CD4-positive, alpha-beta T cell treated with Interleukin-6 at 100 ng/mL for 8 hours (primary cell): ENCODE results near the gene DNER.
"Not testable (repeated sequence)": the region's sequence is repeated elsewhere in the genome, so short reads cannot be mapped to it uniquely, and the experiment has no call there.

Source experiments
- DNase-seq: peaks from one replicate; pipeline ENCODE4 v3.0.0-alpha.2; 2020; ENCODE audit warnings: mixed read lengths, low spot score

Gene DNER

DNA sequence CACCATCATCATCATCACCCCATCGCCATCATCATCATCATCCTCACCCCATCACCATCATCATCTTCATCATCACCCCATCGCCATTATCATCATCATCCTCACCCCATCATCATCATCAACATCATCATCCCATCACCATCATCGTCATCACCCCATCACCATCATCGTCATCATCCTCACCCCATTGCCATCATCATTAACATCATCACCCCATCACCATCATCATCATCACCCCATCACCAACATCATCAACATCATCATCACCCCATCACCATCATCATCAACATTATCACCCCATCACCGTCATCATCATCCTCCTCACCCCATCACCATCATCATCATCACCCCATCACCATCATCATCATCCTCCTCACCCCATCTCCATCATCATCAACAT is 151.0 kb downstream of the DNER start:
- no peak for DNase-seq

DNA sequence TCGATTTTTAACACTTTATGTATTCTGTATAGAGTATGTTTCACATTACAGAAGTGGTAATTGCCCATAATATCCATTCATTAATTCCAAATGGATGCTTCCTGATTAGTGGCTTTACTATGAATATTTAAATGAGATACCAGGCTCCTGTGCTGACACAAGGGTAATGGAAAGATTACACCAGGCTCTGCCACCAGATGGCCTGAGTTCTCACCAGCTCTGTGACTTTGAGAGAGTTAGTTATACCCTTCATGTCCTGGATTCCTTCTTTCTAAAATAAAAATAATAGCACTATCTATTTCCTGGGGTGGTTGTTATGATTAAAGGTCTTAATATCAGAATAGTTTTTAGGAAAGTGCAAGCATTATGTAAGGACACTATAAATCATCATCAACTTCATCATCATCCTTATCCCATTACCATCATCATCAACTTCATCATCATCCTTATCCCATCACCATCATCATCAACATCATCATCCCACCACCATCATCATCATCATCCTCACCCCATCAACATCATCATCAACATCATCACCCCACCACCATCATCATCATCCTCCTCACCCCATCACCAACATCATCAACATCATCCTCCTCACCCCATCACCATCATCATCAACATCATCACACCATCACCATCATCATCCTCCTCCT is 151.8 kb downstream of the DNER start:
- DNase-seq: no peak

DNA sequence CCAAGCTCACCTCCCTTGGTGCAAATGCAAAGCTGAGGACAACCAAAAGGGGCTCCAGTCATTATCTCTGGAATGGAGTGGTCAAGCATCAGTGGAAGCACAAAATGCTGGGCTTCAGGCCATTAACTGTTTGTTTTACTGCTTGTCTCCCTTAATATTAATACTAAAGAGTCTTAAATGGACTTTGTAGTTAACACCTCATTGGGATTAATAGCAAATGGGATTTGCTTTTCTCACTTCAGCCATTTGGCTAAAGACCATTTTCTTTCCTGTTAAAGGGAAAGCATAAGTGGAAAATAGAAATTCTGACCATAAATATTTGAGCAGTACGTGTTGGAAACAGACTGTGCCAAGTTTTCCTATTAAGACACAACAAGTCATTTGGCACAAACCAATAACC is 154.4 kb downstream of the DNER start:
- no peak for DNase-seq

DNA sequence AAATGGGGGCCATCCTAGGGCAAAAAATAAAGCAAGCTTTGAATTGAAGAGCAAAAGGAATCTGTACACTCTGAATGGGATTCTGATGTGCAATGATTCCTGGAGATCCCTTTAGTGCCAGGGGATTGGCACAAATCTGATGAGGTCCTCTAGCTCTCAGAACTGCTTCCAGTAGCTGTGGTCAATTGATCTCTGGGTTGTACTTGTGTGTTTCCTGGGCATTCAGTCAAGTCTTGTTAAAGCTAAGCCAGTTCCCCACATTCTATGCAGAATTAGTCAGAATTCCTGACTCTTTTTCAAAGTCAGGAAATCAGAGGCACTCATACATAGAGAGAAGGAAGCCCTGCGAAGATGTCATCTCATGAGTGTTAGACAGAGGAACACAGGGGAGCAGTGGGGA is 161.3 kb downstream of the DNER start:
- no peak for DNase-seq

DNA sequence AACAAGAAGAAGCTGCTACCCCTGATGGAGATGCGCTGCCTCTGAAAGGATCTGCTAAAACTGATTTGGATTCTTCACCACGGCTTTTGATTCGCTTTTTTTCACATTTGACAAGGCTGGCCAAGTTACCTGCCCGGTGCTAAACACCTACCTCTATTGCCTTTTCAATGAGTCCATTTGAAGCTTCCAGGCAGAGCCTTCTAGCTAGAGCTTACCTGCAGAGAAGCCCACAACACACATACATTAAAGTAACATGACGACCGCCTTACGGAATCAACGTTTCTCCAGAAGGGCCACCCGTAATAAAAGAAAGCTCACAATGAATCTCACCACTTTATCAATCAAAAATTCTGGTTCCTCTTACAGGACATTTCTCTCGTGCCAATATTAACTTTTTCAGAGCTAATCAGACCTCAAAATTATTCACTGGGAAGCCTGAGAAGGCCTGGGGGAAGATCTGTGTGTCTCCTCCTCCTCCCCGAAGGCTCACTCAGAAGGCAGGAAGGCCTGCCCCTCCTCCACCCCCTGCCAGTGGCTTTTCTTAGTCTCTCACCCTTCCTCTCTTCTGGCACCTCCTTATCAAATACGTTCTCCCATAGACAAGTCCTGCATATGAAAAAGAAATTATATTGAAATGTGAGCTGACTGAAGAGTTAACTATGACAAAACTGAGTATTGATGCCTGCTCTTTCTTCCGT is 171.0 kb downstream of the DNER start:
- DNase-seq: no peak

DNA sequence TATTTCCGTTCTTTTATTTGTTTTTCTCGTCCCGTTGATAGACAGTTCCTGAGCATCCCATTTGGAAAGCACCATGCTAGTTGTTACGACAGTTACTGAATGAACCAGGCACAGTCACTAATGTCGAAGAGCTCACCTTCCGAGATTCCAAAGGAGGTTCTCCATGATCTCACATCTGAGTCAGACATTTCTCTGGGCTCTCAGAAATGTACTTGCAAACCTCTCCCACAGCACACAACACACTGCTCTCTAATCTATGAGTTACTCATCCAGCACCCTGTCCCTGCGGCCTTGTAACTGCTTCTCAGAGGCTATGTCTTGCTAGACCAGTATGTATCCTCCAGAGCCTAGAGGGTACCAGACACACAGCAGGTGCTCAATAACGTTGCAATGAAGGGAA is 174.7 kb downstream of the DNER start:
- no peak for DNase-seq

DNA sequence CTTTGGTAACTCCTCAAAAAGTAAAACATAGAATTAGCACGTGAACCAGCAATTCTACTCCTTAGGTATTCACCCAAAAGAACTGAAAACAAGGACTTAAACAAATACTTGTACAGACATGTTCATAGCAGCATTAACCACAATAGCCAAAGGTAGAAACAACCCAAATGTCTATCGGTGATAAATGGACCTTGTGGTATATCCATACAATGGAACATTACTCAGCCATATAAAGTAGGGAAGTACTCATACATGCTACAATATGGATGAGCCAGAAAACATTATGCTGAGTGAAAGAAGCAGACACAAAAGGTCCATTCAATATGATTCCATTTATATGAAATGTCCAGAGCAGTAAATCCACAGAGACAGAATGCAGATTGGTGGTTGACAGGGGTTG is 182.8 kb downstream of the DNER start:
- DNase-seq: no peak

DNA sequence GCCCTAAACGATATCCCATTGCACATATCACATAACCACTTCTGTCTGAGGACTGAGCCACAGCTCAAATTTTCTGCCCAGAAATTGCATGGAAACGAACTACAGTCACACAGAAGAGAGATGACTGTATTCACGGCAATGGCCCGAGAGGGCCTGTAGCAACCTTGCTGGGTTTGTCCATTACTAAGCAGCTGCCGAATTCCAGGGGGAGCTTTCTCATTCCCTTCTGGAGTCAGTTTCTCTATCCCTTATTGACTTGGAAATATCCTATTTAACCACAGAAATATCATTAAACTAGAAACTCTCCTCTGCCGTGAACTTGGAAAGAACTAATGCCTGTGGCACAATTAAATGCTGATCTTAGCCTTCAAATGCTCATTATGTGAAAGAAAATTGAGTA is 183.9 kb downstream of the DNER start:
- DNase-seq: no peak

DNA sequence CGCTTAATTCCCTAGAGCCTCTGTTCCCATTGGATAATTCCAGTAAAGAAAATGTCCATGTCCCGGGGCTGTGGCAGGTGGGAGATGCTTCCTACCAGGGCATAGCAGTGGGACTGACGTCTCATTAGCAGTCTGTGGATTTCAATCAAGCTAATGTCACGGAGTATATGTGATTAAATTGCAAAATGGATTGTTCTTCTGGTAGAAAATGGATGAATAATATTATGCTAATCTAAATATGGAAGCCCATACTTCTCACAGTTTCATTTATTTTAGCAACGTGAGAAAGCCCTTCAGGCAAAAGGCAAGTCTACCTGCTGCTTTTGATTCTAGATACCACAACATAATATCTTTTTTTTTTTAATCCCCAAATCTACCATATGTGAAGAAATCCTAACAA is 185.5 kb downstream of the DNER start:
- no peak for DNase-seq

DNA sequence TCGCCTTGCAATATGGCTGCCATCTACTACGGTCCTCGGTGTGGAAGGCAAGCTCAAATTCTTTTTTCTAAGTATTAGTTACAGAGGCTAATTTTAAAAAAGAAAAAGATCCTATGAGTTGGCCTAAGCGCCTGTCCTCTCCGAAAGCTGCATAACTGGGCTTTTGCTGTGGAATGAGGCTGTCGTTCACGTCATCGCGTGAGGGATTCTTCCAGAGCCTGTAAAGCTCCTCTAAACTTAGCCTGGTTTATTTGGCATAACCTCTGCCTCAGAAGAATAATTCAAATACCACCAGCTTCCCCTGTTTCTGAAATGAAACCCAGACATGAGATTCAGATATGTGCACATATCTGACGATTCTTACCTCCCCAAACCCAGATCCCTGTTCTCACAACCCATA is 187.4 kb downstream of the DNER start:
- DNase-seq: no peak

DNA sequence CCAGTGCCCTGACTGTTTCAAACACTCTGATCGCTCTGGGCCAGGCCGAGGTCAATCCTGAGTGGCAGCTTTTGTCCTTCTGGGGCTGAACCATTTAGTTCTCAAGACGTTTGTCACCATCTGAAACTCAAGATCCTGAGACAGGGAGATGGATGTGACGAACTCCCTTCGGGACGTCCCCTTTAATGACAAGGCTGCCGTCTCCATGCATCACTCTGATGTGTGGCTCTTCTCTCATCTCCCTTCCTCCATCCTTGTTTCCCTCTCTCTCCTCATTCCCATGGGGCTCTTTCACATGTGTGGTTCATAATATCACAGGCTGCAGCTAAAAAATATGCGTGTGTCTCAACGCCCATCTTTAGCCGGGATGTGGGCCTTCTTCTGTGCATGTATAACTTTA is 189.6 kb downstream of the DNER start:
- no peak for DNase-seq

DNA sequence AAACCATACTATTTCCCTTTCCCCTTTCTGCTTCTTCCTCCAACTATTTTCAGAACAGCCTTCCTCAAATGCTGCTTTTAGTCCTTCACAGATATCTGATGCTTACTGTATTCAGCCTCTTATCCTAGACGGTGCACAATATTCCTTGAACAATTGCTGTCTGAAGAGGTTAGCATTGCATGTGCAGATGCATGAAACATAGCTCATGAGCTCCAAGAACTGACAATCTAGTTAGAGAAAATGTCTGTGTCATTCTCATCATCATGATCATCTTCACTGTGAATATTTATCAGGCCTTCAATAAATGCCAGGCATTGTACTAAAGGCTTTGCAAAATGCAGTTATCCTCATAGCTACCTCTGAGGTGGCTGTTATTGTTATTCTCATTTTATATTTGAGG is 190.7 kb downstream of the DNER start:
- DNase-seq: no peak

DNA sequence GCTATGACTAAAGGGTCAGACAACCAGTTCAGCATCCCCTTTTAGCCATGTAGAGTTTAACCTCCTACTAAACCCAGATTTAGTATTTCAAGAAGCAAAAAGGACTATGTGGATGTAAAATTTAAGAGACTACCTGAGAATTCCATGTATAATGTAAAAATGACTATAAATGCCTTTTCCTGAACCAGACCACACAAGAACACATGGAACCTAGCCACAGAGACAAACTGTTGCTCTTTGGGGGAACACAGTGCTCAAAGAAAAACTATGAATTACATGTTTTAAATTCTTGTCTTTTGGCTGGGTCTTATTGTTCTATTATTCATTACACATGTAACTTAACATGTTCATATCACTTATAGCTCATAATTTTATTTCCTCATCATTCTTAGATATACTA is 192.8 kb downstream of the DNER start:
- DNase-seq: no peak

DNA sequence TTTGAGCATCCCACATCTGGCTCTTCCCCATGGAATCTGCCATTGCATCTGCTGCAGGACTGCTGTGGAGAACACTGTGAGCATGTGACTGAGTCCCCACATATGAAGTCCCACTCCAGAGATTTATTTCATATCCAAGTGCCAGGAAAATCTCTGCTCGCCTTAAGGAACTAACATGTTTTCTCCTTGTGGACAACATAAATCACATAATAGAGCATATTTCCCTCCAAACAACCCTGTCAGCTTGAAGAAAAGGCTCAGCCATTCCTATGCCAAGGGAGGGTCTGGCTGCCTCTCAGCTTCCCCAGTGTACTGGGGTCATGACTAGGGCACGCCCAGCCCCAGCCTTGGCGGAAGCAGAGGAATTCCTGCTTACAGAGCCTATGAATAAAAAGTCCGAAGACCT is 193.7 kb downstream of the DNER start:
- no peak for DNase-seq

DNA sequence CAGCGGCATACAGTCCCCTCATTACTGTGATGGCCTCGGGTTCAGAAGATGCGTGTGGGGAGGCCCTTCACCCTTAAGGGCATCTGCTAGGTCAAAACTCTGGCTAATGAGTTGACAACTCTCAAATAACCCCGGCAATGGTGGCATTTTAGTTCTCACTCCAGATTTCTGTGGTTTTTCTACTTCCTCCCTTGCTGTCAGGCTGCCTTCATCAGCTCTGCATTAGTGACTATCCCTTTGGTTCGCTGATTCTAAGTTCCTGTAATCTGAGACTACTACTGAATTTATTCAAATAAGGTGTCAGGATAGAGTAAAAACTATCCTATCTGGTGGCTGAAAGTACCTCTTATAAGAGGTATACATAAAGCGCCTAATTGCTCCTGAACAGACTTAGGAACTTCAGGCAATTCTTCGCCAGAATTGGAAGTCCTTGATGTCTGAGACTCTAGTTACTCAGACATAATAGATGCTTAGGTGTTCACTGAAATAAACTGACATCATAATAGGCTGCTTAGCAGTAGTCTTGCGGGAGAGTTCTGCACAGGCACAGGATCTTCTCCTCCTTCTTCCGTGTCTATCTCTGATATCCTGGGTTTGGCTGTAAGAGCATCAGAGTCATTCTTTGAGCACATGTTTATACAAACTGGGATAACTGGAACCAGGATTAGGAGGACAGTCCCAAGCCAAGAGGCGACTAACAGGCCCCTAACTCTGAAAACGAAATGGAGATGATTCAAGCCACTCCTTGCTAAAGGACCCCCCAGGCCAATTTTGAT is 194.5 kb downstream of the DNER start:
- DNase-seq: no peak

DNA sequence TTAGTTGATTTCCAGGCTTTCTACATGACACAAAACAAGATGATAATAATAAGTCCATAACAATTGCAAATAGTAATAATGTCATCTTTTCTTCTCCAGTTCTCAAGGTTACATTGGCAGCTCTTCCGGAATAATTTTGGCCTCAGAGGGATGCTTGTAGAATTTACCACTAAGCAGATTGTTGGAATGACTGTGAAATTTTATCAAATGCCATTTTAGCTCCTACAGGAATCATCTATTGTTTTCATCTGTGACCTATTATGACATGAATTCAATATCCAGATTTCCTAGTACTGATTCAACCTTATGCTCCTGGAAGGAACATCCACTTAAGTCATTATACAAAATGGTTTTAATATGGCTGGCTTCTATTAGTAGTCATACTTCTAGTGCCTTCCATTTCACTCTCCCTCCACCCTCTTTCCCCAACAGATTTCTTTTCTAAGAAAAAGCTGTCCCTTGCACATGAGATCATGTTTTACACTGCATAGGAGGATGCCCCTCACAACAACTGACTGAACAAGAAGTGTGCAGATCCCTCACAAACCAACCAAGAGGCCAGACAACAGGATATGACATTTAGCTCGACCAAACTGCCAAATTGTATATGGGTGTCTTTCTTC is 200.0 kb downstream of the DNER start:
- DNase-seq: no peak

DNA sequence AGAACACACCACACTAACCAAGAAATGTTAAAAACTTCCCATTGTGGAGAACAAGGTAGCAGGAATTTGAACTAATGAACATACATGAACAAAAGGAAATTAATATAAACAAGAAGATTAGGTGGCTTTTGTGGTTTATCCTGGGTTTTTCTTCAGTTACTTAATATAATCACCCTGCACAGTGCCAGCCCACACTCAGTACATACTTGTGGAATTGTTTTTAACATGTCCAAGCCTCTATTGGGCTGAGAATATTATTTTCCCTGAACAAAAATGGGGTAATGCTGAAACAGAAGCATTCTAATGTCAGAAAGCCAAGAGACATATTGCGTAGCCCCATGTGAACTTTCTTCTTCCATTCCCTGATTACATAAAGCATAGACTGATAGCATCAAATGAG is 202.8 kb downstream of the DNER start:
- no peak for DNase-seq

DNA sequence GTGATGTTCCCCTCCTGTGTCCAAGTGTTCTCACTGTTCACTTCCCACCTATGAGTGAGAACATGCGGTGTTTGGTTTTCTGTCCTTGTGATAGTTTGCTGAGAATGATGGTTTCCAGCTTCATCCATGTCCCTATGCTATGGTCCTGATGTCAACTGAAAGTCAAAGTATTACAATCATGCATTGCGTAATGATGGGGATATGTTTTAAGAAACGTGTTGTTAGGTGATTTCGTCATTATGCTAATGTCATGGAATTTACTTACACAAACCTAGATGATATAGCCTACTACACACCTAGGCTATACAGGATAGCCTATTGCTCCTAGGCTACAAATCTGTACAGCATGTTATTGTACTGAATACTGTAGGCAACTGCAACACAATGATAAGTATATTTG is 207.7 kb downstream of the DNER start:
- not testable (repeated sequence) for DNase-seq

DNA sequence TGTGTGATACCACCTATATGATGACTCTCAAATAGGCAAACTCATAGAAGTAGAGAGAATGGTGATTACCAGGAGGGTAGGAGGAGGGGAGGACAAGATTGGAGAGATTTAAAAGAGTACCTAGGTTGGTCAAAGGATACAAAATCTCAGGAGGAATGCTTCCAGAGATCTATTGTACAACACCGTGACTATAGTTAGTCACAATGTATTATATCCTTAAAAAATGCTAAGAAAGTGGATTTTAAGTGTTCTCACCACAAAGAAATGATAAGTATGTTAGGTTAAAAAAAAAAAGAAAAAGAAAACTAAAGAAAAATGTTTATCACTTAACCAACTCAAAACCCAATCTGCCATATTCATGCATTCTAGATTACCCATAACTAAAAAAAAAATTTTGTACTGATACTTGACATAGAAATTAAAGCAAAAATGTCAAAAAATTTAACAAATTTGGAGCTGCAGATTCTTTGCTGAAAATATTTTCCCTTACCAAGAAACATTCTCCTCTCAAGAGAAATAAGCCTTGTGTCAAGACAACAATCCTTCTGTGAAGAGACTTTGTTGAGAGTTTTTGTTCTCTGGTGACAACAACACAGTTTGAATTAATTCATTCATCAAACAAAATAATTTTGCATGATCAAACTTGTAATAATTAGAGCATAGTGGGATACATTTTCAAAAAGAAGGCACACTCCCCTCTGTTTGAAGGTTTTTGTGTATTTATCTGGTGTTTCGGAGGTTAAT is 213.1 kb downstream of the DNER start:
- no peak for DNase-seq

DNA sequence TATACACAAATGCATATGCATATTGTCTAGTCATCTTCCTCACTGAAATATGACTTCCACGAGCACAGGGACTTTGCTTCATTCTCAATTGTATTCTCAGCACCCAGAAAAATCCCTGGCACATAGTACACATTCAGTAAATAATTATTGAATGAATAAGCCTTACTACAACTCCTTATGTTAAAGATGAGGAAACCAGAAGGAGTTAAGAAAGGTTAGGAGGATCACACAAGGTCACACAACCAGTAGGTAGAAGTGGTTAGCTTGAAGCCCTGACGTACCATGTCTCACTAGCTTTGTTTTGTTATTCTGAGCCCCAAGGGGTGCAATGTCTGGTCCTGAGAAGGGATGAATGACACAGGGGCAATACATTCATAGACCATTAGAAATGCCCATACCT is 222.3 kb downstream of the DNER start:
- no peak for DNase-seq

DNA sequence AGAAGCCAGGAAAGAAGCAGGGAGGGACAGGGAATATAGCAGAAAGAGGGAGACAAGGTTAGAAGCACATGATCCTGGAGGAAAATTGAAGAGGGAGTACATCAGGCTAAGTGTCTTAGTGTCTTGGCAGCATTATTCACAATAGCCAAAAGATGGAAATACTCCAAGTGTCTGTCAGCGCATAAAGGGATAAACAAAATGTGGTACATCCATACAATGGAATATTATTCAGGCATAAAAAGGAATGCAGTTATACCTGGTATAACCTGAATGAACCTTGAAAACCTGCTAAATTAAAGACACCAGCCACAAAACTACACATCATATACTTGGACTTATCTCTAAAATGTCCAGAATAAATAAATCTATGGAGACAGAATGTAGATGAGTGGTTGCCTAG is 224.2 kb downstream of the DNER start:
- no peak for DNase-seq

DNA sequence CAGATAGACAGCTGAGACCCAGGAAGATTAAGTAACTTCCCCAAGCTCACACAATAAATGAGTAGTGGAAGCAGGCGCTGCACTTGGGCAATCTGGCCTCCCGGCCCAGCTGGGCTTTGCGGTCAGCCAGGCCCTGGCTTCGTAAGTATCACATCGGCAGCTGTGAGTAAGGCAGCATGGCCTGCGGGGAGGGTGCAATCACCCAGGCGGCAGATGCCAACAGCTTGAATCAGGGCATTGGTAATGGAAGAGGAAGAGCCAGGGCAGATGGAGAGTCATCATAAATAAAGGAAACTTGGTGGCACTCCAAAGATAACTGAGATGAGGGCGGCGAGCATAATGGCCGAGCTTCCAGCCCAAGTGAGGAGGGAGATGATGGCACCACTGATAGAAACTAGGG is 225.3 kb downstream of the DNER start:
- DNase-seq: no peak
